GM15510 (cell line): ENCODE measurements around the gene REXO1.

Experiments
- POLR2A ChIP-seq: IDR thresholded peaks from 3 replicates; pipeline ENCODE4 v1.6.1; 2011; ENCODE audit warnings: borderline replicate concordance; ENCODE audit not compliant: insufficient read length; ENCODE audit errors: extremely low read depth

REXO1 gene

GRCh38 chr19:1862068-1862423 lies 13.8 kb upstream of the REXO1 start:
- TF ChIP-seq POLR2A, result no peak

- TF ChIP-seq POLR2A, result no peak
Observed at GRCh38 chr19:1861599-1862031, 13.3 kb upstream of the REXO1 start.

- no peak for TF ChIP-seq POLR2A
Observed at GRCh38 chr19:1860821-1861598, 12.7 kb upstream of the REXO1 start.

GRCh38 chr19:1860042-1860775 lies 11.9 kb upstream of the REXO1 start:
- TF ChIP-seq POLR2A, result no peak

- TF ChIP-seq POLR2A, result no peak
Observed at GRCh38 chr19:1859331-1859781, 11.1 kb upstream of the REXO1 start.

- TF ChIP-seq POLR2A, result no peak
Observed at GRCh38 chr19:1858412-1859081, 10.3 kb upstream of the REXO1 start.

GRCh38 chr19:1857648-1858326 lies 9.5 kb upstream of the REXO1 start:
- TF ChIP-seq POLR2A, result no peak

GRCh38 chr19:1856698-1857603 lies 8.7 kb upstream of the REXO1 start:
- peak; percentile 62 for TF ChIP-seq POLR2A

GRCh38 chr19:1856345-1856697 lies 8.0 kb upstream of the REXO1 start:
- TF ChIP-seq POLR2A, result no peak

- TF ChIP-seq POLR2A, result no peak
Observed at GRCh38 chr19:1855828-1856255, 7.6 kb upstream of the REXO1 start.

GRCh38 chr19:1855040-1855827 lies 7.0 kb upstream of the REXO1 start:
- peak; percentile 74 for TF ChIP-seq POLR2A

GRCh38 chr19:1854542-1855039 lies 6.3 kb upstream of the REXO1 start:
- no peak for TF ChIP-seq POLR2A

- no peak for TF ChIP-seq POLR2A
Observed at GRCh38 chr19:1854039-1854541, 5.8 kb upstream of the REXO1 start.
